HAP-1 (cell line): ENCODE measurements around the gene UBTD1.
"Not testable (repeated sequence)": the region's sequence is repeated elsewhere in the genome, so short reads cannot be mapped to it uniquely, and the experiment has no call there.

Source experiments
- DNase-seq, 2 experiments: peaks; one replicate each; pipeline ENCODE4 v3.0.0-alpha.2; 2016 to 2020; ENCODE audit warnings: low spot score in 2 of 2
- H3K27me3 ChIP-seq: fragments of 250-450 bp; sonication (Bioruptor Pico); 2 replicates; pipeline ENCODE4 v1.5.1; 2020; ENCODE audit warnings: low read depth, mild to moderate bottlenecking, moderate library complexity
- H3K36me3 ChIP-seq: fragments of 250-450 bp; sonication (Bioruptor Pico); replicated peaks from 2 replicates; pipeline ENCODE4 v1.5.1; 2020; ENCODE audit warnings: mild to moderate bottlenecking
- H3K4me1 ChIP-seq: fragments of 250-450 bp; sonication (Bioruptor Pico); 2 replicates; pipeline ENCODE4 v1.5.1; 2020; ENCODE audit warnings: mild to moderate bottlenecking
- H3K4me3 ChIP-seq: fragments of 250-450 bp; sonication (Bioruptor Pico); 2 replicates; pipeline ENCODE4 v1.5.1; 2020; ENCODE audit warnings: mild to moderate bottlenecking, moderate library complexity
- H3K9me3 ChIP-seq: fragments of 250-450 bp; sonication (Bioruptor Pico); 2 replicates; pipeline ENCODE4 v1.5.1; 2020; ENCODE audit warnings: mild to moderate bottlenecking, moderate library complexity
- in situ Hi-C: fragments of 300-500 bp; cut with MboI; formaldehyde crosslinking; loops from 3 replicates; pipeline ENCODE4 v1.14.3; 2020; ENCODE audit warnings: low sequenced_read_pairs, inconsistent platforms, mixed read lengths

UBTD1 gene

DNA sequence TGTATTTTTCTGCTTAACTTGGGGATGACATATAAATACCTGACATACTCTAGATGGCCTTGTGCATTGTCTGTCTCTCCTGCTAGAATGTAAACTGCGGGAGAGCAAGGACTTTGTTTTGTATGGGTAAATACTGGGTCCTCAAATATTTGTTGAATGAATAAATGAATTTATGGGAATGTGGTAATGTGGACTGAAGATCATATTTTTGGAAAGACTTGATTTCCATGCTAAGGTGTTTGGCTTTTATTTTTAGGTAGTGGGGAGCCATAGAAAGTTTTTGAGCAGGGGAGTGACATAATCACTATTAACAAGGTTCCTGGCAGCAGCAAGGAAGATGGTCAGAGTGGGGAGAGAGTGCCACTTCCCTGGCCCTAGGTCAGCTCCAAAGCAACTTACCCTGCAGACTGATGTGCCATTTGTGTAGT, 27.0 kb downstream of the UBTD1 start:
- Histone ChIP-seq H3K9me3 (no peaks in the 10 kb centered on the region), H3K36me3 (no peaks in the 10 kb centered on the region), H3K4me3 (no peak overlapping the region), H3K27me3 (no peaks in the 10 kb centered on the region), H3K4me1 (no peaks in the 10 kb centered on the region)
- in situ Hi-C loops, result no loop called here
- no peak for DNase-seq

DNA sequence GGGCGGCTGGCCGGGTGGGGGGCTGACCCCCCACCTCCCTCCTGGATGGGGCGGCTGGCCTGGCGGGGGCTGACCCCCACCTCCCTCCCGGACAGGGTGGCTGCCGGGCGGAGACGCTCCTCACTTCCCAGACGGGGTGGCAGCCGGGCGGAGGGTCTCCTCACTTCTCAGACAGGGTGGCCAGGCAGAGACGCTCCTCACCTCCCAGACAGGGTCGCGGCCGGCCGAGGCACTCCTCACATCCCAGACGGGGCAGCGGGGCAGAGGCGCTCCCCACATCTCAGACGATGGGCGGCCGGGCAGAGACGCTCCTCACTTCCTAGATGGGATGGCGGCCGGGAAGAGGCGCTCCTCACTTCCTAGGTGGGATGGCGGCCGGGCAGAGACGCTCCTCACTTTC, 30.2 kb downstream of the UBTD1 start:
- DNase-seq, H3K9me3 ChIP-seq, H3K4me3 ChIP-seq, H3K27me3 ChIP-seq, H3K4me1 ChIP-seq, H3K36me3 ChIP-seq, in situ Hi-C loops: not testable (repeated sequence)

GRCh38 chr10:97529685-97530465, 31.2 kb downstream of the UBTD1 start:
- no peak for DNase-seq
- Histone ChIP-seq H3K36me3 (no peaks in the 10 kb centered on the region), H3K9me3 (no peaks in the 10 kb centered on the region), H3K27me3 (no peaks in the 10 kb centered on the region), H3K4me3 (no peak overlapping the region), H3K4me1 (no peaks in the 10 kb centered on the region)
- in situ Hi-C loops, result no loop called here

DNA sequence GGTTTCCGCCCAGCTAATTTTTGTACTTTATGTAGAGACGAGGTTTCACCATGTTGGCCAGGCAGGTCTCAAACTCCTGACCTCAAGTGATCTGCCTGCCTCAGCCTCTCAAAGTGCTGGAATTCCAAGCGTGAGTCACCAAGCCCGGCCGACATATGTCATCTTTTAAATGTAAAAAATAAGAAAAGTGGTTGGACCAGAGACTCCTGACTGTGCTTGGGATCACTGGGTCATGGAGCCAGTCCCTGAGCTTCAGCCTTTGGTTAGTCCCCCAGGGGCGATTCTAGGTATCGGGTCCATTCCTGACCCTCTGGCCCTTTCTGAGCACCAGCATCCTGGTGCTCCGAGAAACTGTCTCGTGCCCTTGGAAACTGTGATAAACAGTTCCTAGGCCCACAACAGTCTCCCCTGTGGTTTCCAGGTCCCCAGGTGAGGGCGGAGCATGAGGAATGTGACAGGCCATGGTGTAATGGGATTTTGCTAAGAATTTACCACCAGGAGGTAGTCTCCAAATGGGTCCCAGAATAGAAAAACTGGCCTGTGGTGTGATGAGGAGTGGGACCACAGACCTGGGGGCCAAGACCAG, 32.8 kb downstream of the UBTD1 start:
- no peak for DNase-seq
- H3K4me3 ChIP-seq, result no peak overlapping the region
- no peaks in the 10 kb centered on the region for H3K27me3 ChIP-seq
- H3K4me1 ChIP-seq, result no peaks in the 10 kb centered on the region
- H3K9me3 ChIP-seq, result no peaks in the 10 kb centered on the region
- H3K36me3 ChIP-seq, result no peaks in the 10 kb centered on the region
- in situ Hi-C loops, result no loop called here

GRCh38 chr10:97532935-97533671, 34.4 kb downstream of the UBTD1 start:
- Histone ChIP-seq H3K9me3 (no peaks in the 10 kb centered on the region), H3K4me1 (no peaks in the 10 kb centered on the region), H3K36me3 (no peaks in the 10 kb centered on the region), H3K4me3 (no peak overlapping the region), H3K27me3 (no peaks in the 10 kb centered on the region)
- DNase-seq, result no peak
- in situ Hi-C loops, result no loop called here

- DNase-seq, result no peak
- no peaks in the 10 kb centered on the region for H3K36me3 ChIP-seq
- H3K27me3 ChIP-seq, result no peaks in the 10 kb centered on the region
- in situ Hi-C loops, result no loop called here
- H3K9me3 ChIP-seq, result no peaks in the 10 kb centered on the region
- no peaks in the 10 kb centered on the region for H3K4me1 ChIP-seq
- H3K4me3 ChIP-seq, result no peak overlapping the region
These were observed 35.2 kb downstream of the UBTD1 start for GRCh38 chr10:97533888-97534287.

- no peaks in the 10 kb centered on the region for H3K4me1 ChIP-seq
- H3K27me3 ChIP-seq, result no peaks in the 10 kb centered on the region
- in situ Hi-C loops, result no loop called here
- no peaks in the 10 kb centered on the region for H3K36me3 ChIP-seq
- H3K4me3 ChIP-seq, result no peak overlapping the region
- DNase-seq, result peak in 1 of 2 experiments; percentile 50
- H3K9me3 ChIP-seq, result no peaks in the 10 kb centered on the region
These were observed 36.1 kb downstream of the UBTD1 start for GRCh38 chr10:97534746-97535367.

DNA sequence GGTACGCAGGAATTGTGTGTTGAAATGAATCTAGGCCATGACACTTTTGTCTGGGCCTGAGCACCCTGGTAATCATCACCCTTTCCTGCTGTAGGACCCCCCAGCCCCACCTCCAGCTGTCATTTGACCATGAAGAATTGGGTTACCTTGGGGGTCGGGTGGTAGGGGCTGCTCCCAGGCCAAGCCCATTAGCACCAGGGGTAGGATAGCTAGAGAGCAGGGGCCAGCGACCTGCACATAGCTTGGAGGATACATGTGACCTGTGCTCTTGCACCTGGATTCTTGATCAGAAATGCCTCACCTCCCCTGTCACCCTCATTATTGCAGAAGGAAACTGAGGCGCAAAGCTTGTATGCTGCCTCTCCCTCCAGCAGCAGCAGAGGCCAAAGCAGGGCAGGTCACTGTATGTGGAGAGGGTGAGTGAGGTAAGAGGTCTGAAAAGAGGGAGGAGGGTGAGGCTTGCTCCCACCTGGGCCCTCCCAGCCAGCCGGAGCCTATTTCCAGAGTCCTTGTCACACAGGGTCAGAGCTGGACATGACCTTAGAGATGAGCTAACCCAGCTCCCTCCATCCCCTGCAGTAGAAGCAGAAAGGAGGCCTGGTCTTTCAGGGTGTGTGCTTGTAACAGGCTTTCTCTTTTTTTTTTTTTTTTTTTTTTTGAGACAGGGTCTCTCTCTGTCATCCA, 38.6 kb downstream of the UBTD1 start:
- H3K27me3 ChIP-seq, result no peaks in the 10 kb centered on the region
- no peaks in the 10 kb centered on the region for H3K4me1 ChIP-seq
- no peaks in the 10 kb centered on the region for H3K36me3 ChIP-seq
- in situ Hi-C loops, result no loop called here
- DNase-seq, result no peak
- H3K9me3 ChIP-seq, result no peaks in the 10 kb centered on the region
- no peak overlapping the region for H3K4me3 ChIP-seq

- in situ Hi-C loops, result no loop called here
- no peaks in the 10 kb centered on the region for H3K27me3 ChIP-seq
These were observed 39.7 kb downstream of the UBTD1 start for GRCh38 chr10:97538411-97538810.

GRCh38 chr10:97538839-97539238, 40.1 kb downstream of the UBTD1 start:
- Histone ChIP-seq H3K4me3 (no peak overlapping the region), H3K4me1 (no peaks in the 10 kb centered on the region), H3K36me3 (no peaks in the 10 kb centered on the region), H3K9me3 (no peaks in the 10 kb centered on the region), H3K27me3 (no peaks in the 10 kb centered on the region)
- DNase-seq, result no peak
- in situ Hi-C loops, result no loop called here

More at GRCh38 chr10:97538411-97538810, 39.7 kb downstream of the UBTD1 start:
- H3K4me3 ChIP-seq, result no peak overlapping the region
- DNase-seq, result no peak
- H3K36me3 ChIP-seq, result no peaks in the 10 kb centered on the region
- H3K4me1 ChIP-seq, result no peaks in the 10 kb centered on the region
- H3K9me3 ChIP-seq, result no peaks in the 10 kb centered on the region

- H3K27me3 ChIP-seq, result no peaks in the 10 kb centered on the region
- in situ Hi-C loops, result no loop called here
- no peaks in the 10 kb centered on the region for H3K36me3 ChIP-seq
- no peaks in the 10 kb centered on the region for H3K9me3 ChIP-seq
- H3K4me3 ChIP-seq, result no peak overlapping the region
- H3K4me1 ChIP-seq, result no peaks in the 10 kb centered on the region
- DNase-seq, result no peak
These were observed 40.9 kb downstream of the UBTD1 start for GRCh38 chr10:97539523-97540200.

- no peak overlapping the region for H3K4me3 ChIP-seq
- in situ Hi-C loops, result no loop called here
- no peaks in the 10 kb centered on the region for H3K27me3 ChIP-seq
- no peak for DNase-seq
- no peaks in the 10 kb centered on the region for H3K4me1 ChIP-seq
- no peaks in the 10 kb centered on the region for H3K9me3 ChIP-seq
- no peaks in the 10 kb centered on the region for H3K36me3 ChIP-seq
These were observed 42.2 kb downstream of the UBTD1 start for GRCh38 chr10:97540669-97541500.
